ENCODE results near the gene DYRK2. TPM values are rescaled to one million over a fixed set of nuclear protein-coding genes. Genes with fewer than 3 reads are reported as not detected.
"Not testable (repeated sequence)": the region's sequence is repeated elsewhere in the genome, so short reads cannot be mapped to it uniquely, and the experiment has no call there.

Gene DYRK2
- total RNA-seq, 1 donor from 2014 or later, result 48.1 TPM

GRCh38 chr12:67669217-67669933 lies 20.8 kb downstream of the DYRK2 start:
- no peak for TF ChIP-seq CTCF (IDR thresholded peaks at IDR 0.05; ENCODE audit: unreplicated experiment)
- Mint-ChIP-seq H3K4me1 (ENCODE audit: low read depth) (peaks cover 3% of the 10 kb centered on the region), H3K27ac (no peak overlapping the region), H3K27me3 (no peaks in the 10 kb centered on the region), H3K36me3 (ENCODE audit: insufficient read depth) (peaks cover 13% of the 10 kb centered on the region), H3K9me3 (ENCODE audit: low read depth) (peaks cover 18% of the 10 kb centered on the region), H3K4me3 (ENCODE audit: low read depth) (no peak overlapping the region)
- DNase-seq (ENCODE audit: low spot score, unreplicated experiment), result no peak

- no peaks in the 10 kb centered on the region for H3K27me3 Mint-ChIP-seq
- no peak overlapping the region for H3K4me3 Mint-ChIP-seq (ENCODE audit: low read depth)
- H3K36me3 Mint-ChIP-seq (ENCODE audit: insufficient read depth), result peaks cover 13% of the 10 kb centered on the region
- no peak for TF ChIP-seq CTCF (IDR thresholded peaks at IDR 0.05; ENCODE audit: unreplicated experiment)
- H3K27ac Mint-ChIP-seq, result no peak overlapping the region
- peaks cover 21% of the 10 kb centered on the region for H3K9me3 Mint-ChIP-seq (ENCODE audit: low read depth)
- no peak for DNase-seq (ENCODE audit: low spot score, unreplicated experiment)
- H3K4me1 Mint-ChIP-seq (ENCODE audit: low read depth), result peaks cover 3% of the 10 kb centered on the region
These were observed 21.5 kb downstream of the DYRK2 start for GRCh38 chr12:67669934-67670631.

- Mint-ChIP-seq H3K4me1 (ENCODE audit: low read depth) (peaks cover 3% of the 10 kb centered on the region), H3K36me3 (ENCODE audit: insufficient read depth) (peaks cover 13% of the 10 kb centered on the region), H3K9me3 (ENCODE audit: low read depth) (peaks cover 21% of the 10 kb centered on the region), H3K27ac (peak overlapping the region; percentile 73), H3K27me3 (no peaks in the 10 kb centered on the region), H3K4me3 (ENCODE audit: low read depth) (no peak overlapping the region)
- TF ChIP-seq CTCF (IDR thresholded peaks at IDR 0.05; ENCODE audit: unreplicated experiment), result no peak
- DNase-seq (ENCODE audit: low spot score, unreplicated experiment), result no peak
These were observed 22.9 kb downstream of the DYRK2 start for GRCh38 chr12:67671419-67671818.

GRCh38 chr12:67671892-67672291 lies 23.3 kb downstream of the DYRK2 start:
- H3K27ac Mint-ChIP-seq, result no peak overlapping the region

GRCh38 chr12:67672507-67672906 lies 24.0 kb downstream of the DYRK2 start:
- Mint-ChIP-seq H3K36me3 (ENCODE audit: insufficient read depth) (peaks cover 13% of the 10 kb centered on the region), H3K9me3 (ENCODE audit: low read depth) (peaks cover 21% of the 10 kb centered on the region)
- not testable (repeated sequence) for H3K27ac Mint-ChIP-seq; H3K27me3 Mint-ChIP-seq; H3K4me1 Mint-ChIP-seq (ENCODE audit: low read depth); DNase-seq (ENCODE audit: low spot score, unreplicated experiment); H3K4me3 Mint-ChIP-seq (ENCODE audit: low read depth)

More at GRCh38 chr12:67671892-67672291, 23.3 kb downstream of the DYRK2 start:
- H3K36me3 Mint-ChIP-seq (ENCODE audit: insufficient read depth), result peaks cover 13% of the 10 kb centered on the region
- DNase-seq (ENCODE audit: low spot score, unreplicated experiment), result no peak
- H3K27me3 Mint-ChIP-seq, result no peaks in the 10 kb centered on the region
- no peak overlapping the region for H3K4me3 Mint-ChIP-seq (ENCODE audit: low read depth)
- H3K4me1 Mint-ChIP-seq (ENCODE audit: low read depth), result peaks cover 3% of the 10 kb centered on the region
- peaks cover 21% of the 10 kb centered on the region for H3K9me3 Mint-ChIP-seq (ENCODE audit: low read depth)
- no peak for TF ChIP-seq CTCF (IDR thresholded peaks at IDR 0.05; ENCODE audit: unreplicated experiment)

GRCh38 chr12:67673509-67673908 lies 25.0 kb downstream of the DYRK2 start:
- Mint-ChIP-seq H3K36me3 (ENCODE audit: insufficient read depth) (peaks cover 13% of the 10 kb centered on the region), H3K9me3 (ENCODE audit: low read depth) (peaks cover 21% of the 10 kb centered on the region)
- H3K4me1 Mint-ChIP-seq (ENCODE audit: low read depth); DNase-seq (ENCODE audit: low spot score, unreplicated experiment); H3K27me3 Mint-ChIP-seq; H3K4me3 Mint-ChIP-seq (ENCODE audit: low read depth); H3K27ac Mint-ChIP-seq: not testable (repeated sequence)

All from progenitor cell of endocrine pancreas (in vitro differentiated cells).